K562 (cell line): ENCODE measurements around the gene PIP5K1B. TPM values are rescaled to one million over a fixed set of nuclear protein-coding genes. Genes with fewer than 3 reads are reported as not detected.

Source experiments
- ADNP ChIP-seq: fragments of 200-800 bp; sonication (Bioruptor generic); IDR thresholded peaks from 2 replicates; pipeline ENCODE4 v1.6.1; 2016; ENCODE audit warnings: missing genetic modification characterization, missing compliant biosample characterization
- ARID1B ChIP-seq: fragments of 450-650 bp; IDR thresholded peaks from 2 replicates; pipeline ENCODE4 v1.6.1; 2016; ENCODE audit warnings: antibody characterized with exemption, mild to moderate bottlenecking, inconsistent platforms
- CBX2 ChIP-seq: fragments of 200-600 bp; sonication (generic); IDR thresholded peaks from one replicate; pipeline ENCODE4 v1.6.1; 2012; ENCODE audit warnings: mild to moderate bottlenecking, low read length, inconsistent platforms; ENCODE audit not compliant: insufficient read depth, poor library complexity, severe bottlenecking
- CEBPG ChIP-seq, 3 experiments: fragments of 200-800 bp in 1 of 3; sonication (Bioruptor generic) in 1 of 3; sonication (generic) in 1 of 3; formaldehyde crosslinking in 1 of 3; IDR thresholded peaks in 2 of 3; conservative IDR thresholded peaks in 1 of 3; 2 replicates each; pipeline versions ENCODE4 v1.6.1 to v1.8.0; 2016 to 2022; ENCODE audit warnings: missing compliant biosample characterization in 2 of 3, missing genetic modification characterization in 2 of 3, mild to moderate bottlenecking in 1 of 3, missing genetic modification reagents in 1 of 3
- CXXC5 ChIP-seq: fragments of 250-450 bp; sonication (Bioruptor Pico); IDR thresholded peaks from 2 replicates; pipeline ENCODE4 v1.8.0; 2022; ENCODE audit warnings: inconsistent platforms, mild to moderate bottlenecking, moderate library complexity
- ELF1 ChIP-seq: fragments of 200-800 bp; sonication (Bioruptor generic); IDR thresholded peaks from 2 replicates; pipeline ENCODE4 v1.6.1; 2016; ENCODE audit warnings: missing genetic modification characterization, missing compliant biosample characterization
- EP300 ChIP-seq: IDR thresholded peaks from 2 replicates; pipeline ENCODE4 v1.6.1; 2012; ENCODE audit warnings: low read length, improper control_type of control experiment
- ESRRA ChIP-seq: fragments of 450-650 bp; IDR thresholded peaks from 2 replicates; pipeline ENCODE4 v1.6.1; 2014; ENCODE audit warnings: low read depth, mild to moderate bottlenecking, moderate library complexity, borderline replicate concordance
- FOXK1 ChIP-seq: sonication (generic); formaldehyde crosslinking; IDR thresholded peaks from 2 replicates; pipeline ENCODE4 v1.8.0; 2022; ENCODE audit warnings: missing genetic modification reagents, mild to moderate bottlenecking, borderline replicate concordance
- HDAC3 ChIP-seq: fragments of 450-650 bp; IDR thresholded peaks from 2 replicates; pipeline ENCODE4 v1.6.1; 2018; ENCODE audit warnings: borderline replicate concordance, mild to moderate bottlenecking, moderate library complexity; ENCODE audit not compliant: partially characterized antibody
- ILF3 ChIP-seq: fragments of 450-650 bp; IDR thresholded peaks from 2 replicates; pipeline ENCODE4 v1.6.1; 2018; ENCODE audit warnings: antibody characterized with exemption, mild to moderate bottlenecking, moderate library complexity, borderline replicate concordance
- MAFK ChIP-seq: IDR thresholded peaks from 2 replicates; pipeline ENCODE4 v1.6.1; 2011; ENCODE audit warnings: low read length, improper control_type of control experiment
- MCM7 ChIP-seq, 2 experiments: fragments of 450-650 bp; IDR thresholded peaks; 2 replicates each; pipeline ENCODE4 v1.6.1; 2016 to 2018
- NCOA4 ChIP-seq: fragments of 450-650 bp; IDR thresholded peaks from 2 replicates; pipeline ENCODE4 v1.6.1; 2018; ENCODE audit warnings: mild to moderate bottlenecking; ENCODE audit not compliant: partially characterized antibody
- NR2C1 ChIP-seq, 2 experiments: fragments of 450-650 bp; IDR thresholded peaks; 2 replicates each; pipeline ENCODE4 v1.6.1; 2017; ENCODE audit warnings: mild to moderate bottlenecking in 2 of 2, antibody characterized with exemption in 1 of 2, inconsistent platforms in 1 of 2, missing compliant biosample characterization in 1 of 2, missing genetic modification characterization in 1 of 2
- NR3C1 ChIP-seq: sonication (generic); formaldehyde crosslinking; IDR thresholded peaks from 2 replicates; pipeline ENCODE4 v1.8.1; 2022; ENCODE audit warnings: missing genetic modification reagents
- NRF1 ChIP-seq, 2 experiments: fragments of 450-650 bp; IDR thresholded peaks in 1 of 2; conservative IDR thresholded peaks in 1 of 2; 2 replicates each; pipeline ENCODE4 v1.6.1; 2014; ENCODE audit warnings: mild to moderate bottlenecking in 2 of 2
- RAD51 ChIP-seq: fragments of 450-650 bp; IDR thresholded peaks from 2 replicates; pipeline ENCODE4 v1.7.1; 2016; ENCODE audit warnings: low read depth, mild to moderate bottlenecking, borderline replicate concordance
- RBM22 ChIP-seq: fragments of 200-400 bp; formaldehyde crosslinking; IDR thresholded peaks from 2 replicates; pipeline ENCODE4 v1.6.1; 2018; ENCODE audit warnings: low read length, low read depth; ENCODE audit not compliant: poor library complexity, severe bottlenecking
- SMAD1 ChIP-seq: fragments of 150-350 bp; IDR thresholded peaks from 2 replicates; pipeline ENCODE4 v1.6.1; 2014; ENCODE audit warnings: low read length, low read depth; ENCODE audit not compliant: partially characterized antibody
- SMARCA4 ChIP-seq: fragments of 450-650 bp; IDR thresholded peaks from 2 replicates; pipeline ENCODE4 v1.6.1; 2016
- SMARCC2 ChIP-seq: fragments of 450-650 bp; IDR thresholded peaks from 2 replicates; pipeline ENCODE4 v1.6.1; 2017; ENCODE audit warnings: antibody characterized with exemption, moderate library complexity, mild to moderate bottlenecking, low read depth
- ZNF239 ChIP-seq: fragments of 250-450 bp; sonication (Bioruptor Pico); IDR thresholded peaks from 2 replicates; pipeline ENCODE4 v1.4.0; 2020; ENCODE audit warnings: mild to moderate bottlenecking
- ZNF316 ChIP-seq: fragments of 450-650 bp; IDR thresholded peaks from 2 replicates; pipeline ENCODE4 v1.6.1; 2016
- ZNF384 ChIP-seq: IDR thresholded peaks from 2 replicates; pipeline ENCODE4 v1.6.1; 2012; ENCODE audit warnings: low read depth, low read length, improper control_type of control experiment
- ZNF395 ChIP-seq: fragments of 200-800 bp; sonication (Bioruptor generic); IDR thresholded peaks from 2 replicates; pipeline ENCODE4 v1.6.1; 2017; ENCODE audit warnings: missing genetic modification characterization, missing compliant biosample characterization
- polyA plus RNA-seq, 8 experiments: library from polyadenylated mRNA; depleted of rRNA in 4 of 8; stranded (reverse) in 5 of 8; unstranded in 3 of 8; fragments of >200 nt; fragmentation: Nextera tagmentation in 2 of 8; fragmentation: Illumina TruSeq in 1 of 8; extraction: Ambion mirVana in 2 of 8; extraction: Trizol in 1 of 8; gene quantifications; 2 replicates each; pipeline versions ENCODE4 v1.2.1 to v1.2.3, GENCODE V29; 2011 to 2014; ENCODE audit warnings: inconsistent platforms in 1 of 8, missing spikeins in 1 of 8
- total RNA-seq, 7 experiments: library from RNA; depleted of rRNA in 6 of 7; stranded (reverse); fragments of >200 nt in 6 of 7; fragmentation: Illumina TruSeq in 2 of 7; extraction: Trizol in 2 of 7; gene quantifications; 2 replicates each; pipeline versions ENCODE4 v1.2.1 to v1.2.3, GENCODE V29; 2011 to 2021; ENCODE audit warnings: low replicate concordance in 1 of 7
- TF ChIP-seq, protein P1 (sequence below): fragments of 450-650 bp; IDR thresholded peaks from 2 replicates; pipeline ENCODE4 v1.6.1; 2016; ENCODE audit warnings: mild to moderate bottlenecking

The PIP5K1B gene
- total and polyA plus RNA-seq, 9 of the 15 experiments (the other 6 are each of a cell fraction or from before 2014, with no cell fraction given) = 3.1 to 12.9 (median 7.4) TPM

DNA sequence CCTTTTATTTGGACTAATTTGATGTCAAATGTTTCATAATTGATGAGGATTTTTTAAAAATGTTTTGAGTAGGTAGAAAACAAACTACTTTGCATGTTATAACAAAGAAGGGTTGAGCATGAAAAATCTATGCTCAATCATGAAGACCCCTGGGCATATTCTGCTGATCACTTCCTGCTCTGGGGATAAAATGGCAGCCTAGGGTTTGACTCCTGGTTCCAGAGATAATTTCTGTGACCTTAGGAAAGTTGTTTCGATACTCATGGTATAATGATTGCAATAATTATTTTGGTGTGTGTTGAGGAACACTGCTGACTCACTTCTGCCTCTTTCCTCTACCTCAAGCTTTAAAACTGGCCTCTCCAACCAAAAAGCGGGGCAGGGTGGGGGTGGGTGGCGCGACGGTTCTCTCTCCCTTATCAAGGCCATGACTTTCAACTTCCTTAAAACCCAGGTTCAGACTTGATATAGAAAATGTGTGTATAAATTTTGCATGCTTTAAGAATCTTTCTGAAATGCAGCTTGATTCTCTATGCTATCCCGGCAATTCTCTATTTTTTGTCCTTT, 6.0 kb upstream of the PIP5K1B start (continued):
- no peak for TF ChIP-seq RAD51
- peak; percentile 55; the same call in 1 of the 2 replicates for TF ChIP-seq SMARCA4
- TF ChIP-seq ZNF239 (CRISPR knock-in tag) = no peak
- TF ChIP-seq CXXC5 (CRISPR knock-in tag) = no peak
- TF ChIP-seq ZNF384 = no peak
- no peak for TF ChIP-seq MCM7 (IDR thresholded peaks at IDR 0.05)
- peak; percentile 38; the same call in 1 of the 2 replicates for TF ChIP-seq ARID1B
- TF ChIP-seq RBM22 = no peak
- TF ChIP-seq HDAC3 = no peak
- no peak for TF ChIP-seq ADNP (tag)
- peak; percentile 64 for TF ChIP-seq EP300
- no peak for TF ChIP-seq CBX2
- TF ChIP-seq NR2C1 (IDR thresholded peaks at IDR 0.05) = no peak
- no peak for TF ChIP-seq NR2C1 (tag; IDR thresholded peaks at IDR 0.05)
- TF ChIP-seq ZNF316 = peak; percentile 66
- TF ChIP-seq MAFK = peak; percentile 50; the same call in 1 of the 2 replicates
- no peak for TF ChIP-seq NRF1 (conservative IDR thresholded peaks at IDR 0.05 in 1 of 2, IDR thresholded peaks at IDR 0.05 in 1 of 2)
- no peak for TF ChIP-seq FOXK1 (CRISPR knock-in tag)
- TF ChIP-seq, protein P1, sequence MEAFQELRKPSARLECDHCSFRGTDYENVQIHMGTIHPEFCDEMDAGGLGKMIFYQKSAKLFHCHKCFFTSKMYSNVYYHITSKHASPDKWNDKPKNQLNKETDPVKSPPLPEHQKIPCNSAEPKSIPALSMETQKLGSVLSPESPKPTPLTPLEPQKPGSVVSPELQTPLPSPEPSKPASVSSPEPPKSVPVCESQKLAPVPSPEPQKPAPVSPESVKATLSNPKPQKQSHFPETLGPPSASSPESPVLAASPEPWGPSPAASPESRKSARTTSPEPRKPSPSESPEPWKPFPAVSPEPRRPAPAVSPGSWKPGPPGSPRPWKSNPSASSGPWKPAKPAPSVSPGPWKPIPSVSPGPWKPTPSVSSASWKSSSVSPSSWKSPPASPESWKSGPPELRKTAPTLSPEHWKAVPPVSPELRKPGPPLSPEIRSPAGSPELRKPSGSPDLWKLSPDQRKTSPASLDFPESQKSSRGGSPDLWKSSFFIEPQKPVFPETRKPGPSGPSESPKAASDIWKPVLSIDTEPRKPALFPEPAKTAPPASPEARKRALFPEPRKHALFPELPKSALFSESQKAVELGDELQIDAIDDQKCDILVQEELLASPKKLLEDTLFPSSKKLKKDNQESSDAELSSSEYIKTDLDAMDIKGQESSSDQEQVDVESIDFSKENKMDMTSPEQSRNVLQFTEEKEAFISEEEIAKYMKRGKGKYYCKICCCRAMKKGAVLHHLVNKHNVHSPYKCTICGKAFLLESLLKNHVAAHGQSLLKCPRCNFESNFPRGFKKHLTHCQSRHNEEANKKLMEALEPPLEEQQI = no peak
- TF ChIP-seq ESRRA = peak; percentile 42; the same call in 1 of the 2 replicates
- TF ChIP-seq SMARCC2 = no peak
- 0 out of 2 replicates have a peak, but pooled peaks have one; percentile 22 for TF ChIP-seq ZNF395 (CRISPR knock-in tag)
- TF ChIP-seq SMAD1 = no peak
- no peak for TF ChIP-seq NR3C1 (CRISPR knock-in tag)
- TF ChIP-seq ELF1 (tag) = peak; percentile 19; the same call in 1 of the 2 replicates
- no peak for TF ChIP-seq CEBPG (CRISPR knock-in tag; IDR thresholded peaks at IDR 0.05)
- TF ChIP-seq CEBPG (tag; conservative IDR thresholded peaks at IDR 0.05 in 1 of 2, IDR thresholded peaks at IDR 0.05 in 1 of 2) = no peak
- no peak for TF ChIP-seq ILF3
- TF ChIP-seq NCOA4 = no peak
